Heart right ventricle (tissue), 16 donors: ENCODE measurements around the gene PHC2. TPM values are rescaled to one million over a fixed set of nuclear protein-coding genes. Genes with fewer than 3 reads are reported as not detected.

Experiments used
- ATAC-seq, 8 donors: fragments of 200-7000 bp; cut with Tn5 transposase; one replicate each; pipeline ENCODE4 v1.9.1; 2020; ENCODE audit warnings: mild to moderate bottlenecking in 8 of 8, moderate library complexity in 8 of 8, moderate number of reproducible peaks in 1 of 8
- DNase-seq, 2 donors: peaks; one replicate each; pipeline ENCODE4 v3.0.0-alpha.2; 2020
- H3K27ac ChIP-seq, 10 donors: fragments of 200-600 bp; sonication (generic) in 2 of 10; one replicate each; pipeline versions ENCODE4 v1.5.0 to v1.8.0; 2020 to 2022; ENCODE audit warnings: mild to moderate bottlenecking in 3 of 10
- H3K27me3 ChIP-seq, 7 donors: fragments of 200-600 bp; one replicate each; pipeline ENCODE4 v1.8.0; 2021 to 2022; ENCODE audit warnings: mild to moderate bottlenecking in 2 of 7
- H3K36me3 ChIP-seq, 9 donors: fragments of 200-600 bp; sonication (generic) in 1 of 9; one replicate each; pipeline versions ENCODE4 v1.5.0 to v1.8.0; 2020 to 2022; ENCODE audit warnings: mild to moderate bottlenecking in 2 of 9
- H3K4me1 ChIP-seq, 9 donors: fragments of 200-600 bp; sonication (generic) in 1 of 9; one replicate each; pipeline versions ENCODE4 v1.5.0 to v1.8.0; 2020 to 2022; ENCODE audit warnings: mild to moderate bottlenecking in 4 of 9
- H3K4me3 ChIP-seq, 10 donors: fragments of 200-600 bp; sonication (generic) in 2 of 10; one replicate each; pipeline versions ENCODE4 v1.5.0 to v1.8.0; 2020 to 2022; ENCODE audit warnings: mild to moderate bottlenecking in 7 of 10, moderate library complexity in 2 of 10
- H3K9me3 ChIP-seq, 11 donors: fragments of 200-600 bp in 10 of 11; sonication (generic) in 2 of 11; one replicate each; pipeline versions ENCODE4 v1.5.0 to v1.8.0; 2013 to 2022; ENCODE audit warnings: mild to moderate bottlenecking in 2 of 11, control low read depth in 1 of 11, moderate library complexity in 1 of 11
- WGBS, 2 donors: extraction: QIAGEN DNeasy Blood & Tissue Kit; methylation state at CpG; one replicate each; pipeline ENCODE4 v1.1.7; 2013; ENCODE audit warnings: inconsistent platforms in 1 of 2; 5-methylcytosine and 5-hydroxymethylcytosine counted together
- intact Hi-C, 10 donors: fragments of 100-400 bp; cut with DNase I; formaldehyde crosslinking; loops; one replicate each; pipeline versions ENCODE4 v1.11.1 to v1.14.2; 2022
- polyA plus RNA-seq, 2 donors: library from polyadenylated mRNA; stranded (reverse); fragments of 200-250 nt; gene quantifications; one replicate each; pipeline ENCODE4 v1.2.3, GENCODE V29; 2013
- total RNA-seq, 10 donors: library from RNA; stranded (reverse); fragmentation: NEBNext Ultra II Directional in 3 of 10; extraction: Animal tissue kit (Norgen Biotek cat#: 25700) in 3 of 10; gene quantifications; one replicate each; pipeline versions ENCODE4 v1.2.1 to v1.2.4, GENCODE V29; 2021 to 2023
- TF ChIP-seq, protein P1 (sequence below), 9 donors: fragments of 200-600 bp; sonication (generic) in 2 of 9; IDR thresholded peaks; one replicate each; pipeline versions ENCODE4 v1.5.0 to v1.8.0; 2021 to 2022; ENCODE audit warnings: antibody characterized with exemption in 9 of 9, mild to moderate bottlenecking in 5 of 9, moderate library complexity in 1 of 9
- donor health status: Arrhythmogenic right ventricular cardiomyopathy.
- donor health status: ischemic (EF 13 %, LVEDD 7.1; RV severe dilation, severe dysfunction).
- donor health status: healthy with polysubstance abuse.
- donor health status: DM: no; HTN: yes; CAD: no.
- donor health status: DM: no; HTN: no; CAD: no.
- donor health status: ischemic (EF 25% LVEDD 6.9; RV normal size, moderate dysfunction).
- donor health status: ischemic (EF 25% LVEDD 5.7; RV mildly dilated, moderate dysfunction).
- donor health status: healthy.
- donor health status: DM: yes; HTN: yes; CAD: no.
- donor health status: Ischemic cardiomyopathy.
- donor health status: ischemic (EF 35%, LVEDD 5.7; RV mildly dilated, moderate dysfunction).
- donor health status: nonischemic (EF 11% LVEDD 7.7; RV severe dilation, severe dysfunction).
- donor health status: DM: yes; HTN: yes; CAD: no.
- donor health status: PGD.
- donor health status: ischemic (EF 29% LVEDD 5.4; RV normal size, mild dysfunction).
- donor health status: nonischemic (EF 23%, LVEDD 6.1; RV moderate dilation, normal function).

The PHC2 gene
- total and polyA plus RNA-seq, 12 donors, result 81.2 to 136 (median 99.3) TPM

- H3K4me3 ChIP-seq, result no peak overlapping the region
- H3K27ac ChIP-seq, result peak overlapping the region in 9 of 10 donors; percentile 54 to 84 (median 72)
- TF ChIP-seq, protein P1, sequence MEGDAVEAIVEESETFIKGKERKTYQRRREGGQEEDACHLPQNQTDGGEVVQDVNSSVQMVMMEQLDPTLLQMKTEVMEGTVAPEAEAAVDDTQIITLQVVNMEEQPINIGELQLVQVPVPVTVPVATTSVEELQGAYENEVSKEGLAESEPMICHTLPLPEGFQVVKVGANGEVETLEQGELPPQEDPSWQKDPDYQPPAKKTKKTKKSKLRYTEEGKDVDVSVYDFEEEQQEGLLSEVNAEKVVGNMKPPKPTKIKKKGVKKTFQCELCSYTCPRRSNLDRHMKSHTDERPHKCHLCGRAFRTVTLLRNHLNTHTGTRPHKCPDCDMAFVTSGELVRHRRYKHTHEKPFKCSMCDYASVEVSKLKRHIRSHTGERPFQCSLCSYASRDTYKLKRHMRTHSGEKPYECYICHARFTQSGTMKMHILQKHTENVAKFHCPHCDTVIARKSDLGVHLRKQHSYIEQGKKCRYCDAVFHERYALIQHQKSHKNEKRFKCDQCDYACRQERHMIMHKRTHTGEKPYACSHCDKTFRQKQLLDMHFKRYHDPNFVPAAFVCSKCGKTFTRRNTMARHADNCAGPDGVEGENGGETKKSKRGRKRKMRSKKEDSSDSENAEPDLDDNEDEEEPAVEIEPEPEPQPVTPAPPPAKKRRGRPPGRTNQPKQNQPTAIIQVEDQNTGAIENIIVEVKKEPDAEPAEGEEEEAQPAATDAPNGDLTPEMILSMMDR (IDR thresholded peaks at IDR 0.05), result no peak
- no peaks in the 10 kb centered on the region for H3K27me3 ChIP-seq
- H3K9me3 ChIP-seq, result no peaks in the 10 kb centered on the region
- ATAC-seq (no peak), DNase-seq (no peak)
- H3K36me3 ChIP-seq, result peaks cover 0 to 11% (median 0%) of the 10 kb centered on the region in 9 donors
- intact Hi-C loops, result loop anchor here in 5 of 10 donors (10.0 kb wide), 4 partner anchors 91 to 239 kb away; no protein-coding TSS in a partner anchor
- peaks cover 52 to 96% (median 78%) of the 10 kb centered on the region in 9 donors for H3K4me1 ChIP-seq
- 49 to 51% methylated on average over 5 of the region's 5 CpGs for WGBS, 2 donors
Observed at GRCh38 chr1:33363470-33363861, 67.4 kb downstream of the PHC2 start.

DNA sequence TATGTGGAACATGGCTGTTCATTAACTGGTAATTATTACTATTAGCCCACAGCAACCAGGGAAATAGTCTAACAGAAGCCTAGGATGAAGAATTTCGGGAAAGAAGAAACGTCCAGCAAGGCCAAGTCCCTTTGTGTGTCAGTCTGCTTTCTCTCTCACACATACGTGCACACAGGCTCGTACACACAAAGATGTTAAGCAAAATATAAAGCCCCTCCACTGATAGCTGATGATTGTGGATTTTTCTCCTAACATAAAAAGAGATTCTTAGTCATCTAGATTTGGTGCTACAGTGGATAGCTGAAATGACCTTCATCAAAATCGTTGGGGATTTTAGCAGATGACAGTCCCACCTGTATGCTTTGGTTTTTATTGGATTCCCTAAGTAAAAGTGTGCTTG lies 67.9 kb downstream of the PHC2 start:
- DNase-seq (no peak), ATAC-seq (no peak)
- intact Hi-C loops, result loop anchor here in 5 of 10 donors (10.0 kb wide), 4 partner anchors 92 to 238 kb away; no protein-coding TSS in a partner anchor
- H3K9me3 ChIP-seq, result no peaks in the 10 kb centered on the region
- no peak overlapping the region for H3K4me3 ChIP-seq
- WGBS, 2 donors, result 55 to 66% methylated on average over 5 of the region's 5 CpGs
- H3K4me1 ChIP-seq, result peaks cover 52 to 96% (median 76%) of the 10 kb centered on the region in 9 donors
- peaks cover 0 to 8% (median 0%) of the 10 kb centered on the region in 9 donors for H3K36me3 ChIP-seq
- TF ChIP-seq, protein P1 (IDR thresholded peaks at IDR 0.05), result no peak
- peak overlapping the region in 9 of 10 donors; percentile 59 to 84 (median 72) for H3K27ac ChIP-seq
- H3K27me3 ChIP-seq, result no peaks in the 10 kb centered on the region

DNA sequence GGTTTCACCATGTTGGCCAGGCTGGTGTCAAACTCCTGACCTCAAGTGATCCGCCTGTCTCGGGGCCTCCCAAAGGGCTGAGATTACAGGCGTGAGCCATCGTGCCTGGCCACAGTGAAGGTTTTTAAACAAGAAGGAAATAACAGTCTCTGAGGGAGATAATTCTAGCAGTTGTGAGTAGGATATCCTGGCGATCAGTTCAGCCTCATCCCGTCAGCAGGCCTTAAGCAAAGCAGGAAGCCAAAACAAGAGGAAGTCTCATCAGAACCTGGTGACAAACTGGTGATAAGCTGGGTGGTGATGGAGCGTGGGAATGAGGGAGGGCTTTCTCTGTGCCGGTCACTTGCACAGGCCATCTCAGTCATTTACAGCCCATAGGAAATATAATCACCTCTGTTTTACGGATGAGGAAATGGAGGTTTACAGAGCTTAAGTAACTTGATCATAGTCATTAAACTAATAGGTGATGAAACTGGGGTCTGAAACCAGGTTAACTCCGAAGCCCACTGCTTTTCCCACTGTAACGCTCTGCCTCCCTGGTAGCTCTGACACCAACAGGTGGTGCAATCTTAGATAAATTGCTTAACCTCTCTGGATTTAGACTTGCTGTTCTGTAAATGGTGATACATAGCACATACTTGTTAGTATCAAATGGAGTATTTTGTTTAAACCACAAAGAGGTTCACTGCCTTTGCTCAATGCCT lies 69.2 kb downstream of the PHC2 start:
- Histone ChIP-seq H3K4me1 (peaks cover 47 to 88% (median 62%) of the 10 kb centered on the region in 9 donors), H3K9me3 (no peaks in the 10 kb centered on the region), H3K36me3 (peaks cover 0 to 12% (median 0%) of the 10 kb centered on the region in 9 donors), H3K27ac (peak overlapping the region; percentile 6 to 80 (median 67)), H3K4me3 (no peak overlapping the region), H3K27me3 (no peaks in the 10 kb centered on the region)
- intact Hi-C loops, result loop anchor here in 5 of 10 donors (10.0 kb wide), 4 partner anchors 93 to 237 kb away; no protein-coding TSS in a partner anchor
- ATAC-seq (peak; percentile 26 to 74 (median 50)), DNase-seq (peak in 1 of 2 donors; percentile 57)
- TF ChIP-seq, protein P1 (IDR thresholded peaks at IDR 0.05), result no peak
- WGBS, 2 donors, result 27 to 29% methylated on average over 11 of the region's 11 CpGs

GRCh38 chr1:33360367-33360766 lies 70.5 kb downstream of the PHC2 start:
- Histone ChIP-seq H3K36me3 (peaks cover 0 to 12% (median 0%) of the 10 kb centered on the region in 9 donors), H3K4me3 (no peak overlapping the region), H3K27me3 (no peaks in the 10 kb centered on the region), H3K9me3 (no peaks in the 10 kb centered on the region), H3K27ac (no peak overlapping the region), H3K4me1 (peaks cover 39 to 75% (median 49%) of the 10 kb centered on the region in 9 donors)
- intact Hi-C loops, result loop anchor here in 5 of 10 donors (10.0 kb wide), 4 partner anchors 94 to 236 kb away; no protein-coding TSS in a partner anchor
- ATAC-seq, result no peak
- WGBS, 2 donors, result 58 to 70% methylated on average over 1 of the region's 1 CpG
- no peak for DNase-seq
- TF ChIP-seq, protein P1 (IDR thresholded peaks at IDR 0.05), result no peak
